GM13976 (cell line): ENCODE measurements around the gene OPN1SW.
A peak's percentile ranks its signal among the peaks of the same experiment; 100 is the strongest.

Source experiments
- DNase-seq: peaks from one replicate; pipeline ENCODE4 v3.0.0; 2012; ENCODE audit warnings: low spot score
- CTCF ChIP-seq: IDR thresholded peaks from 2 replicates; pipeline ENCODE4 v1.5.1; 2012; ENCODE audit warnings: borderline replicate concordance, mild to moderate bottlenecking; ENCODE audit not compliant: insufficient read depth; ENCODE audit errors: extremely low read depth, missing control alignments, control extremely low read depth
- in situ Hi-C: fragments of 300-500 bp; cut with MboI; formaldehyde crosslinking; loops from one replicate; pipeline ENCODE4 v1.12.0; 2022; ENCODE audit warnings: low sequenced_read_pairs, mixed read lengths, inconsistent platforms; ENCODE audit not compliant: unreplicated experiment

OPN1SW gene

GRCh38 chr7:128742206-128742605, 33.4 kb downstream of the OPN1SW start:
- in situ Hi-C loops = no loop called here
- DNase-seq = no peak
- no peak for TF ChIP-seq CTCF

- in situ Hi-C loops = no loop called here
- no peak for TF ChIP-seq CTCF
- DNase-seq = no peak
These were observed 34.1 kb downstream of the OPN1SW start for GRCh38 chr7:128741491-128741890.

GRCh38 chr7:128740996-128741395, 34.6 kb downstream of the OPN1SW start:
- in situ Hi-C loops = no loop called here
- no peak for DNase-seq
- no peak for TF ChIP-seq CTCF

- no peak for TF ChIP-seq CTCF
These were observed 35.5 kb downstream of the OPN1SW start for GRCh38 chr7:128739990-128740682.

GRCh38 chr7:128739048-128739962, 36.3 kb downstream of the OPN1SW start, which contains the start of gene CALU:
CALU (plus strand) TSS chr7:128739359; CDS start chr7:128748584, 9,225 bp downstream.
- no peak for TF ChIP-seq CTCF
- DNase-seq = peak; percentile 100
- in situ Hi-C loops = no loop called here

More at GRCh38 chr7:128739990-128740682, 35.5 kb downstream of the OPN1SW start:
- in situ Hi-C loops = no loop called here
- DNase-seq = no peak

GRCh38 chr7:128738570-128739047, 37.0 kb downstream of the OPN1SW start:
- peak; percentile 32 for DNase-seq
- no peak for TF ChIP-seq CTCF
- in situ Hi-C loops = no loop called here
